ENCODE measurements around the gene FAM120B.

The FAM120B gene

DNA sequence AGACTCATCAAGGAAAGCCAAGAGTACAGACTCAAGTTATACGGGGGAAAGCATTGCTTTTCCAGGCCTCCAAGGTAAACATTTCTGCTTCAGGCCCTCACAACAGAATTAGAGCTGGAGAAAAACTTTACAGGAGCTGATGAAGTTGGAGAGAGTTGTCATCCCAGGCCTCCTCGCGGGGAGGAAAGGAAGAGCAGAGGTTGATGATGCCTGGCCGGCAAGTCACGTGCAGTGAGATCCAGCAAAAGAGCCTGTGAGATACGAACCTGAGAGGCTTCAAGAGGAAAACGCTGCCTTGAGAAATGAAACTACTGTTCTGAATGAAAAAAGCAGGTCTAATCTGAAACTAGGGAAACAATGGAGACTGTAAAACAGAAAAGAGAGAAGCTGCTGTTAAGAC, 122.9 kb downstream of the FAM120B start:
- no peak for DNase-seq

DNA sequence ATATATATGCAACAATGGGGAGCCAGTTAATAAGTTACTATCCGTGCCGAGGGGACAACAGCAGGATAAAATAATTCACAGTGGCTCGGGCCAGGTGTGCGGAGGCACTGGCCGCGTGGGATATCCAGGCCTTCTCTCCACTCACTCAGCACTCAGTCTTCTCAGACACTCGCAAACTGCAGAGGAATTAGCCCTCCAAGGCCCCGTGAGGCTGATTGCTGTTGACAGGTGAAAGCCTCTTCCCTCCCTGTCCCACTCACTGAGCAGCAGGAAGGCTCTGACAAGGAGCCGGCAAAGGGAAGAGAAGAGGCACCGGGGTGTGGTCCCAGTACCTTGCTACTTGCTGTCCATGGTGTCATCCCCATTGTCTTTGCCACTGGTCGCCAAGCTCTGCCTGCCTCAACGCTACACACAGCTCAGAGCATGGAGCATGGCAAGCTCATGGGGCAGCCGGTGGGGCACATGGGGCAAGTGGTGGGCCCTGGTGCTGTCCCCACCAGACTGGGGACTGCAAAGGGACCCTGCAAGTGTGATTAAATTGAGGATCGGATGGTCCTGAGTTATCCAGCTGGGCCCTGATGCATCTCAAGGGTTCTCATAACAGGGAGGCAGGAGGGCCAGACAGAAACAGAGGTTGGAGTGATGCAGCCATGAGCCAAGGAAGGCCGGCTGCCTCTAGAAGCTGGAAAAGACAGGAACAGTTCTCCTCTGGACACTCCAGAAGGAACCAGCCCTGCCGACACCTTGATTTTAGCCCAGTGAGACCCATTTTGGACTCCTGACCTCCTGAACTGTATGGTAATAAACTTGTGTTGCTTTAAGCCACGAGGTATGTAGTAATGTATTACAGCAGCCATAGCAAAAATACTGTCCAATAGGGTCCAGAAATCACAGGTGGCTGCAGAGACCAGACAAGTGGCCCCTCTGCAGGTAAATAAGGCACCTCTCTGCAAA, 126.9 kb downstream of the FAM120B start:
- DNase-seq = no peak

DNA sequence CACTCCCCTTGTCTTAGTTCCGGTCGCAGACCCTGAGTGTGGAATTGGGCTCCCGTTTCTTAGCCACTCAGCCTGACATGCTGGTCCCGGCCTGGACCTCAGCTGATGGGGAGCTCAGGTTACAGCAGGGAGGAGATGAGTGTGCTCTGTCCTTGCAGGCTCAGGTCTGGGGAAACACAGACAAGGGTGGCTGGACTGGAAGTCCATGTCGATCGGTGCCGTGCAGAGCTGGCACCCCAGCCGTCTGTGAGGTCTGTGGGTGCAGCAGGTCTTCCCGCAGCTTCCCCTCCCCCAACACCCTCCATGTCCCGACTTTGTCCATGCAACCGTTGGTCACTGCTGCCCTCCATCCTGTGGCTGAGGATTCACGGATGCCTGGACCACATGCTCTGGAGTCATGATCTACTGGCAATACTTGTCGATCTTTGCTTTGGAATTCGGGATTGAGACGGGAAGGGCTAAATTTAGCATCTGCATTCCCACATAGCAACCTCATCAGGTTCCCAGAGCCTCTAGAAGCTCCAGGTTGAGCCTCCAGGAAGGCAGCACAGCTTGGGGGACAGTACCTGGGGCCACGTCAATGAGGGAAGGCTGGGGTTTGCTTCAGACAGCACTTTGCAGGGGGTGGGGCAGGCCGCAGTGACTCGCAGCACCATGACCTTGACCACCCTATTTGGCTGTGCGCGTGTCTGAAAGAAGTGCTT, 127.7 kb downstream of the FAM120B start:
- DNase-seq = no peak

DNA sequence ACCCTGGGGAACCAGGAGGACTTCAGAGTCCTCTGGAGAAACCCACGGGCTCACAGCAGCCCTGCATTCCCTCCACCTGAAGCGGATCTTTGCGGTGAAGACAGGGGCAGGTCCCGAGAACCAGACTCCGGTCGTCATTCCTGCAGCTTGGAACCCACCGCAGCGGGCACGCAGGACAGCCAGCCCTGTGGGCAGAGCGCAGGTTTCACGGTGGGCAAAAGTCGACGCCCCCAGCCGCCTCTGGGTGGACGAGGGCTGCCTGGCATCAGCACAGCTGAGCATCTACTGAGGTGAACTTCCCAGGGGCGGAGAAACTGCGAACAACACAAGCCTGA, 128.2 kb downstream of the FAM120B start:
- DNase-seq = no peak

DNA sequence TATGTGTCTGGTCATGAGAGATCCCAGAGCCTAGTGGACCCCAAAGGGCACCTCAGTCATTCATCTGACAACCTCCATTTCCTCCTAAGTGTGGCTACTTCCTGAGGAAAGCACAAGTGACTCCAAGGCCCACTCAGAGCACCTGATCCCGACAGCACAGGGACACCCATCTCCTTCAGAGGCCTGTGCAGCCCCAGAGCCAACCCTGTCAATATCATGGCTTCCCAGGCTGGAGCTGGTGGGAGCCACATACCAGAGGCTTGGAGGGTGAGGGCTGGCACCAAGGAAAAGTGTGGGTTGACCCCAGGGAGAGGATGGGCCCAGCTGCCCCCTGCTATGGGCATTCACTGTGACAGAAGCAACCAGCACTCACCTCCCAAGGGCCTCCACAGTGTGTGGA, 129.2 kb downstream of the FAM120B start:
- DNase-seq = no peak

DNA sequence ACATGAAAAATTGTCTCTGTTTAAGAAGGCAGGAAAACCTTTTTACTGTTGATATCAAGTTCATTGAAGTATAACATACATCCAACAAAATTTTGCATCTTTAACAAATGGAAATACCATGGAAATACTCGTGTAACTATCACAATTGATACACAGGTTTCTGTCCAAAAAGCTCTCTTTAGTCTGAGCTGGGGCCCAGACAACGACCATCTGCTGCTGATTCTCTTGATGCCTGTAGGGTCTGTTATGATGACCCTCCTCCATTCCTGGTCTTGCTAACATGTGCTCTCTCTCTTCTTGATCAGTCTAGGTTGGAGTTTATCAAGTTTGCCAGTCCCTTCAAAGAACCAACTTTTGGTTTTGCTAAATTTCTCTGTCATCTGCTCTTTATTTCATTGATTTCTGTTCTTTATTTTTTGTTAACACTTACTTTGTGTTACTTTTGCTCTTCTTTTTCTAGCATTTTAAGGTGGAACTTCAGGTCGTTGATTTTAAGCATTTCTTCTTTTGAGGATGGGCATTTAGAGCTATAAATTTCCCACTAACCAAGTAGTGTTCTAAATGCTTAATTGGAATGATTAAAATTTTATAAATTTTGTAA, 129.8 kb downstream of the FAM120B start:
- no peak for DNase-seq

DNA sequence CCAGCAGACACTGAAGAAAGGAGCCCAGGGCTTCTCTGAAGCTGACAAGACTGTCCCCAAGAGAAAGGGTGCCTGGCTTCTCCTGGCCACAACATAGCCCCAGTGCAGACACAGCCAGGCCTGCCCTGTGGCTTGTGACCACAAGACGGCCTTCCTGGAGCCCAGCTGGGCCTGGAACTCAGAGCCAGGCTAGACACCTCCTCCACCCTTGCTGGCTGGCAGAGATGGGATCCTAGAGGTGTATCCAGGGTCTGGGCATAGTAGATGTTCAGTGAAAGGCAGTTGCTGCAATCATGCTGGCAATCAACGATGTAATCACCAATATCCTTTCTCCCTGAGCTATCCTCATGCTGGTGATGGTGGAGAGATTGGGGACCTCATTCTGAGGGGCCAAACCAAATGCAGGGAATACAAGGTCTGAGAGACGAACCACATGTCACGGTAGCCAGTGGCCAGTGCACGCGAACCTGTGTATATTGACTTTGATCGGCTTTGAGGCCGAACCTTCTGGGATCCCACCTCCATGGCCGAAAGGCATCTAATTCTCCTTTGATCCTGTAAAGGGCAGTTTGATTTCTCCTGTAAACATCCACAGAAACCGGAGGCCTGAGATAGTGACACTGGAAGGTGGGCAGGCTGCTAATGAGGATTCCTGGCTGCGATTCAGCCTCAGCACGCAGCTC, 131.3 kb downstream of the FAM120B start:
- DNase-seq = no peak

DNA sequence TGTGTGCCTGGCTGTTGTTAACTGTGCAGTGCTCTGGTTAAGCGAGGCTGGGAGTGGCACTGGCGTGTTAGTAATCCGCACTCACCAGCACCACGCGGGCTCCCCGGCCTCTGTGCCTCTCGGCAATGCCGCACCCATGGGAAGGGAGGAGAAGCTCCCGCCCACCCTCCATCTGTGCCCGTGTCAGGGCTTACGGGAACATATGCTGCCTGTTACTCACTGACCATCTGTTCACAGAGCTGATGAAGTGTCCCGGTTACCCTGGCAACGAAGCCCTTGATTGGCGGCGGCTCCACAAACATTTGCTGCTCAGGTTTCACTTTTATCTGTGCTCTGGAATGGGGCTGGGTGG, 131.8 kb downstream of the FAM120B start:
- no peak for DNase-seq

DNA sequence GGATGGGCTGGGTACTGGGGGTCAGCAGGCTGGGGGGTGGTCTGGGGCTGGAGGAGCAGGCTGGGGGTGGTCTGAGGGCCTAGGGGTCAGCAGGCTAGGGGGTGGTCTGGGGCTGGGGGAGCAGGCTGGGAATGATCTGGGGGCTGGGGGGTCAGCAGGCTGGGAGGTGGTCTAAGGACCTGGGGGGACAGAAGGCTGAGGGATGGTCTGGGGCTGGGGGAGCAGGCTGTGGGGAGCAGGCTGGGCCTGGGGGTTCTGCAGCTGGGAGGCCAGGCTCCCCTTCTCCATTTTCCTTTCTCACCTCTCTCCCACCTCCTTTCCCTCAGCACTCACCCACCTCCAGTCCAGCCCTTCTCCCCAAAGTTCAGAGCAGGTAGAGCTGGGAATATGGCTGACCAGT, 132.3 kb downstream of the FAM120B start:
- DNase-seq = no peak

DNA sequence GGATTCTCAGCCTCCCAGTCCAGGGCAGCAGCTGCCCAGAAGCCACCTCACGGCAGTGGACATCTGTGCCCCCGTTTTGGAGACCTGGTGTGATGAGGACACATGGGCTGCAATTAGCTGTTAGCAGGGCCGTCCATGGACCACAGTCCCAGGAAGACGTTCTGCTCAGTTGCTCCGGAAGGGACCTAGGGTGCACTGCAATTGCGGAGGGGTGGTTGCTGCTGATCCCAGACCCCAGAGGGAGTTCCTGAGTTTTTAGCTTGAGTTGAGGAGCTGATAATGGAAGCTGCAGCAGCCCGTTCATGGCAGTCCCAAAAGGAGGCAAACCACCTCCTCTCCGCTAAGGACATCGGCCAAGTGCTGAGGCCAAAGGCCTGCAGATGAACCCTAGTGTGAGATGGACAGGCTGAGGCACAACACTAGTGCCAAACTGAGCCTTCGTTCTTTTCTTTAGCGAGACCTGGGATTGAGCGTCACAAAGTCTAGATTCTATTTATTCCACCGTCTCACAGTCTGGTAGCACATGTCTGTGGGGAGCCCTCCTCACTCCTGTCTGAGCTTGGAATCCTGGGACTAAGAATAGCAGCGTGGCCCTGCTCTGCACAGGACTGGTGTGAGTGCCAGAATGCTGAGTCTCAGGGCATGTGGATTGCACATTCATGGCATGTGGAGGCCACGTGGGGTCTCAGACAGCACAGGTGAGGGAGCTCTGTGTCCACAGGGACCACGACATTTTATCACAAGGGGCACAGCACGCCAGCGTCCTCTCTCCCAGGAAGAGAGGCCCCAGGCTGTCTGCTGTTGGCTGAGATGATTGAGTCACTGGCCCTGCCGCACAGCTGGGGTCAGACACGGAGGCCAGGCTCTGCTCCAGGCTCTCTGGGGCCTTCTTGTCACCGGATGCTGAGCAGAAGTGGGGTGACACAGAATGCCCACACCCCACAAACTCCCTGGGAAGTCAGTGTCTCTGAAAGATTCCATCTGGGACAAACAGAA, 133.1 kb downstream of the FAM120B start:
- DNase-seq = no peak

DNA sequence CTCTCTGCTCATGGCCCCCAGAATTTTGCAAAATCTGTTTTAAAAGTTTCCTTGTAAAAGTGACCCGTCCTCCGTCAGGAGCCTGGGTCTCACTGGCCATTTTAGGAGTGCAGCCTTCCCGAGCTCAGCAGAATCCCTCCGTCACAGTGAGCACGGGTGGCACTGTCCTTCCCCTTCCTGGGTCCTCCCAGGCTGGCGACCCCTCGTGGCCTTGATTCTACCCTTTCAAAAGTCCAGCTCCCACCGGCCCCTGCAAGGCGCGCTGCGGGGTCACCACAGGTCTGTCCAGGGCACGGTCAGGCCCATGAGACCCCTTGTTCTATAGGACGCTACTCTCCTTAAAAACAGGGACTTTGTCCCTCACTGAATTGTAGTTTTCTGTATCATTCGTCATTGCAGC, 133.9 kb downstream of the FAM120B start:
- no peak for DNase-seq

DNA sequence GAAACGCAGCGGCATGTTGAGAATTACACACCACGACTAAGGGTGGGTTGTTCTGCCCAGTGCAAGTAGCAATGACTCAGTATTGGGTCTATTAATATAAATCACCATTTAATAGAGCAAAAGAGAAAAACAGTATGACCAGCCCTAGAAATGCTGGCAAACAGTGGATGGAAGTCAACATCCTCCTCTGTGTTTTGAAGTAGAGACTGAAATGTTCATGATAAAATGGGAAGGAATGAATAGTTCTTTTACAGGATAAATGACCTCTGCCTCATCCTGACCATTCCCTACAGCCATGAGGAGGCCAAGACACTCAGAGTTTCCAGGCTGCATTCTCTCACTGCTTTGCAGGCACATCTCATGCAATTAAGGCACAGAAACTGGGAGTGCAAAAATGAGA, 134.8 kb downstream of the FAM120B start:
- no peak for DNase-seq

DNA sequence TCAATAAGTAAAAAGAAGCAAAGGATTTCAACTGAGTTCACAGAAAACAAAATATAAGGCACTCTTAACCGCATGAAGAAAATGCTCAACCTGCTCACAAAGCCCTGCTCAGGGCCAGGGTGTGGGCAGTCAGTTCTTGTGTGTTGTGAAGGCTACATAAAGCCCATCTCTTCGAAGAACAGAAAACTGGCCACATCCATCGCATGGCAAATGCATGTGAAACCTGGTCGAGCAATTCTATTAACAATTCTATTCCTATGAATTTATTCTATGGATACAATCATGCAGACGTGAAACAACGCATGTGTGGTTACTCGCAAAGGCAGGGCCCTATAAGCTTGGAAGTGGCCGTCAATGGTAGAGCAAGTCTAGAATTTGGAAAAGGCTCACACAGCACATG, 136.0 kb downstream of the FAM120B start:
- no peak for DNase-seq

DNA sequence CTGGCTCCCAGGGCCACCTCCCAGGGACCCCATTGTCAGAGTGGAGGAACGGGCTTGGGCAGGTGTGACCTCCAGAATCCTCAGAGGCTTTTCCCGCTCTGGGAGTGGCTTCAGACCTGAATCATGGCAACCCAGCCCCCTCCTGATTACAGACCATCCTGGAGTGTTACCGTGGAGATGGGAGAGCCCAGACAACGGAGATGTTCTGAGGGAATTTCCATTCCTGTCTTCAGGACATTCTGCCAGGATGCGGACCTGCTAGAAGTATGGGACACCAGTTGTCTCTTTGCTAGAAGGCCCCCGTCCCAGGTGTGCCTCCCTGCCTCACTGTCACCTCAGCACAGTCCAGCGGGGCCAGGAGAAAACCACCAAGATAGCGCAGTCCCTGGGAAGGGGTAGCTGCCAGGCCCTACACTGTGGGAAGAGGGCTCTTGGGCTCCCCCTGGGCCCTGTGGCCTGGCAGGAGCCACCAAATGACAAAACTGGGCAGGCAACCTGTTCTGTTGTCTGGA, 136.6 kb downstream of the FAM120B start:
- DNase-seq = no peak

DNA sequence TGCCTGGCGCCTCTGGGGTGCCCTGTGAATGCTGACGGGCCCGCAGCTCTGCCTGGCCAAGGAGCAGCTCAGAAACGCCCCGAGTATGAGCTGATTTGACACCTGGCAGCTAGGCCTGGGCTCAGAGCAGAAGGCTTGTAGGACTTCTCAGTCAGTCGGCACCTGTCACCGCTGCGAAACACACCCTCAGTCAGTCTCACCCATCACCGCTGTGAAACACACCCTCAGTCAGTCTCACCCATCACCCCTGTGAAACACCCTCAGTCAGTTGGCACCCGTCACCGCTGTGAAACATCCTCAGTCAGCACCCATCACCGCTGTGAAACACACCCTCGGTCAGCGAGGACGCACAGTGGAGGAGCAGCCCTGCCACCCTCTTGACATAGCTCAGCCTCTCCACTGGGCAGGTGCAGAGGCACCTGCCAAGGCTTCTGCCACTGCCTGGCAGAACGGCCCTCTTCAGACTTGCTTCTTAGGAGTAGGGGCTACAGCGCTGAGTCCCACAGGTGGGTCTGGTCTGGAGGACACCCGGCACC, 137.6 kb downstream of the FAM120B start:
- no peak for DNase-seq

DNA sequence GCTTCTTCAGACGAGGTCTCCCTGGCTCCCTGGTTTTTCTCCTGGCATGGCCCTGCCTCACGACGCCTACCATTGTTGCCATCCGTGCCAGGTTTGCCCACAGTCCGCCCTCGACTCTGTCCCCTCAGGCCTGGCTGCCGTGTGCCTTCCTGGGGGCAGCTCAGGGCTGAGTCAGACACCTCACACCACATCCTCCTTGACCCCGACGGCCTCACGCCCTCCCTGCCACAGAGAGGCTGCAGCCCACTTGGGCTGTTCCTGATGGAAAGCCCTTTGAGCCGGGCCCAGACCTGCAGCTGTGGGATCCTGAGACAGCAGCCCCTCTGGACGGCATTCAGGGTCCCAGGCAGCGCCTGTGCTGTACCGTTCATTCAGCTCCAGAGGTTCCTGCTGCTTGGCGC, 138.3 kb downstream of the FAM120B start:
- no peak for DNase-seq

DNA sequence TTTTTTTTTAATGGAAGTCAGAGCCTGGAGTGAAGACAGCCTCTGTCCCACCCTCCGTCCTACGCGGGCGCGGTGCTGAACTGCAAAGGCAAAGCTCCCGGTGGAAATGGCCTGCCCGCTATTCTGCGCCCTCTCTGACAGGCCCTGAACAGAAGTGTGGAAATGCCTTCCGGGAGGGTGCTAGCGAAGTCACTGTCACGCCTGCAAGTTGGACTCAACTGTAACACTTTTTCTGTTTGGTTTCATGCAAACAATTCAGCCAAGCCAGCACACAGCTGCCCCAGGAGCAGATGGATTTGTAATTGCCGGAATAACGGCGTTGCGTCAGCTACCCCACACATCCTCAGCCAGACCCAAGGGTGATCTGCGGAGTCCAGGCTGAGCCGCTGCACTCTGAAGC, 138.9 kb downstream of the FAM120B start:
- no peak for DNase-seq

DNA sequence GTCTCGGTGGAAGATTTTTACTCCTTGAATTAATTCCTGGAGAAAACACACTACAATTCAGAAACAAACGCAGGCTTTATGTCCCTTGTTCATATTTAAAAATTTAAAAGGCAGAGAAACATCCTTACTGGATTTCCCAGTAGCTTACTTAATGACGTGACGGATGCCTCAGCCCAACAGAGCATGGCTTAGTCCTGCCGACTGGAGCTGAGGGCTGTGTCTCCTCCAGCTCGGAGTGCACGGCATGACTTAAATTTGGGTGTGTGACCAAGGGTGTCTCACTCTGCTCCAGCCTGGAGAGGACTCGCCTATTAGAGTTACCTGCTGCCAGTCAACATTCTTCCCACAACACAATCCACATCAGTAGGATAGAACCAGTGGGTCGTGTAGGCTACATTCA, 139.4 kb downstream of the FAM120B start:
- DNase-seq = no peak

DNA sequence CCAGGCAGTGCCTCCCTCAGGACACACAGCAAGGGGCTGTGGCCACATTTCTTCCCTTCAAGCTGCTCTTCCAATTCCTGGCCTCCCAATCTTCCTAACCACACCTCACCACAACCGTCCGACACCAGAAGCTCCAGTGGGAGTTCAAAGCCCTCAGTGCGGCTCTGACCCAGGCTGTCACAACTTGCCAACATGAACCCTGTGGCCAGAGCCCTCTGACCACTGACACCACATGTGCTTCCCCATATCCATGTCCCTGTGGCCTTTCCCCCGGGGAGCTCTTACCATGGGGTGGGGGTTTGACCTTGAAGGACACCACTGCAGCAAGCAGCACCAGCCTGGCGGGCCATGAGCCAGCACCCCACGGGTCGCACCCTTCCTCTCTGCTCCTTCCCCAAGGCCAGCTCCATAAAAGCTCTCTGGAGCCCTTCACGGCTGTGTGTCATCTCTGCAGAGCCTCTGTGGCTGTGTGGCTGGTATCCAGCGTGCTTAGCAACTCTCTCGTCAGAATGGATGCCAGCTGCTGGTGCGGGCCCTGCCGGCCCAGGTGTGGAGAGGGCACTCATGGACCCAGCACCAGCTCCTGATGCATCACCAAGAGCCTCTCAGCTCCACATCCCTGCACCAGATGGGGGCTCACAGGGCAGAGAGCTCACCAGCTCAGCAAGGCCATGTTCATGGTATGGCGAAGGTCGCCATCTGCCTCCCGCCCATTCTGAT, 140.4 kb downstream of the FAM120B start:
- no peak for DNase-seq

DNA sequence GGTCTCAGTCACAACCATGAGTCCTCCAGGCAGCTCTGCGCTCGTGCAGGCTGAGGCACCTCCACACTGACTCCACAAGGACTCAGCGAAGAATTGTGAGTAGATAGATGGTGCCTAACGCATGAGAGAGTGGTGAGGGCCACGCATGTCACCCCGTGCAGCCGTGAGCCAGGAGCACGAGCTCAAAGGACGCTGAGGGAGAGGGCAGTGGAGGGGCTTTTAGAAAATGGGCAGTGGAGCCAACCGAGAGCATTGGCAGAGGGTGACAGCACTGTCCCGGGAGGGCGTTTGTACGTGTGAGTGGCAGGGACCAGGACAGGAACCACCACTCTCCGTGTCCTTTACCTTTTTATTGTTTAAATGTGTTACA, 141.0 kb downstream of the FAM120B start:
- DNase-seq = no peak

DNA sequence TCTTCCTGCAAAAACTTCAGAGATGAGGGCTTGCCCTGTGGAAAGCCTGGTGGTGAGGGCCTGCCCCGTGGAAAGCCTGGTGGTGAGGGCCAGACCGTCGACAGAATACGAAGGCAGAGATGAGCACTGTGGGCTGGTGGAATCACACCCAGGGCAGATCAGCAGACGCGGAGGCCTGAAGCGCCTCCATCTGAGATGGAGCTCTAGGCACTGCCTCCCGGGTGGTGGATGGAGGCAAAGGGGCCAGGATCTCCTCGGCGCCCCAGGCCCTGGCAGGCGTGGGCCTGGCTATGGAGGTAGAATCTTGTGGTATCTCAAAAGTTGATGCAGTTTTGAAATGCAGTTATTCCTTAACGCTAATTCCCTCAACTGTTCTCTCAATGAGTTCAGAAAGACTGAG, 141.8 kb downstream of the FAM120B start:
- DNase-seq = no peak
